GM08714 (cell line): ENCODE results near the gene PLXDC1.

ENCODE experiments used
- H3K4me3 ChIP-seq: fragments of 200-500 bp; sonication (Bioruptor generic); 2 replicates; pipeline ENCODE4 v1.5.1; 2014; ENCODE audit warnings: mild to moderate bottlenecking, low read length, inconsistent platforms
- ZNF274 ChIP-seq: IDR thresholded peaks from 2 replicates; pipeline ENCODE4 v1.6.1; 2012; ENCODE audit warnings: mild to moderate bottlenecking, low read depth, low read length

The PLXDC1 gene

DNA sequence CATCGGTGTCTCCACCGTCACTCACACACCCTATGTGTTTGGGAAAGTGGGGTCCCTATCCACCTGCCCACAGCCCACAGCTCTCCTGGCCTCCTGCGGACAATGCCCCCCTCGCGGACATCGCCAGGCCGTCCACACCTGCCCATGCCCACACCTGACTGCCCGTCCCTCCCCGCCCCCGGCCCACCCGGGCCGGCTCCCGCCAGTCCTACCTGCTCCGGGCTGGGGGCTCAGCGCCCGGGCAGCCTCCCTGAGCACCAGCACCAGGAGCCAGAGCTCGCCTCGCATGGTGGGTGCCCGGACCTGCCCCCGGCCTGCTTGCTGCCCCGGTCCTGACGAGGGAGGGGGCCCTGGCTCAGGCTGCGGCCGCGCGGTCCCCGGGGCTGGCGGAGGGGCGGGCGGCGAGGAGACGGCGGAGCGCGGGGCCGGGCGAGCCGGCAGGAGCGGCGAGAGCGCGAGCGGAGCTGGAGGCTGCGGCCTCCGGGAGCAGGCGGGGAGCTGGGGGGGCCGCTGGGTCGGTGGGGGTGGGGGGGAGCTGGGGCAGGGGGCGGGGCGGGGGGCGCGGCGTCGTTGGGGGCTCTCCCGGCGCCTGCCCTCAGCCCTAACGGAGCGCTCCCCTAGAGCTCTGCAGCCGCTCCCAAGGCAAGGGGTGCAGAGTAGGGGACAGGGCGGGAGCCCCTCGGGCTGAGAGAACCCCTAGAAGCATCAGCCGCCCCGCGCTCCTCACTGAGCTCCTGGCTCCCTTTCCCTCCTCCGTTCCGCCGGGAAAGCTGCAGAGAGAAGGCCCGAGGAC, at the start of gene PLXDC1:
Gene PLXDC1 (minus strand): TSS at position 488 of the 793 bp plus-strand sequence. CDS start 200 bp downstream, at position 288.
- no peak within 1 kb of the TSS; the same call in 1 of the 2 replicates for H3K4me3 ChIP-seq
- TF ChIP-seq ZNF274, result no peak

DNA sequence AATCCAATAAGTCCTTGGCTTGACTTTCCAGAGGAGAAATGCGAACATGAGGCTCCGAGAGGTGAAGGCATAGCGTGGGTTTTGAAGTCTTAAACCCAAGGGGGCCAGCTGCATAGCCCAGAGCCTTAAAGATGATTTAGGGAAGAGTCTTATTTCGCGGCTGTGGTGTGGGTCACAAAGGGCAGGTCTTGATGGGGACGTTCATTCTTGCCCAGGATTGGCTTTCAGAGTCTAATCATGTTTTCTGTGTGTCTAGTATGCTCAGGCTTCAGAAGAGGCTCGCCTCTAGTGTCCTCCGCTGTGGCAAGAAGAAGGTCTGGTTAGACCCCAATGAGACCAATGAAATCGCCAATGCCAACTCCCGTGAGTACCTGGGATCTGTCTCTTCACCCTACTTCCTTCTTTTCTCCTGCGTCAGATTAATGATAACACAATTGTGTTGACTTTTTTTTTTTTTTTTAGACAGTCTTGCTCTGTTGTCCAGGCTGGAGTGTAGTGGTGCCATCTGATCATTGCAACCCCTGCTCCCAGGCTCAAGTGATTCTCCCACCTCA, 49.6 kb upstream of the PLXDC1 start:
- TF ChIP-seq ZNF274, result no peak
- peak overlapping the region; percentile 99 for H3K4me3 ChIP-seq

DNA sequence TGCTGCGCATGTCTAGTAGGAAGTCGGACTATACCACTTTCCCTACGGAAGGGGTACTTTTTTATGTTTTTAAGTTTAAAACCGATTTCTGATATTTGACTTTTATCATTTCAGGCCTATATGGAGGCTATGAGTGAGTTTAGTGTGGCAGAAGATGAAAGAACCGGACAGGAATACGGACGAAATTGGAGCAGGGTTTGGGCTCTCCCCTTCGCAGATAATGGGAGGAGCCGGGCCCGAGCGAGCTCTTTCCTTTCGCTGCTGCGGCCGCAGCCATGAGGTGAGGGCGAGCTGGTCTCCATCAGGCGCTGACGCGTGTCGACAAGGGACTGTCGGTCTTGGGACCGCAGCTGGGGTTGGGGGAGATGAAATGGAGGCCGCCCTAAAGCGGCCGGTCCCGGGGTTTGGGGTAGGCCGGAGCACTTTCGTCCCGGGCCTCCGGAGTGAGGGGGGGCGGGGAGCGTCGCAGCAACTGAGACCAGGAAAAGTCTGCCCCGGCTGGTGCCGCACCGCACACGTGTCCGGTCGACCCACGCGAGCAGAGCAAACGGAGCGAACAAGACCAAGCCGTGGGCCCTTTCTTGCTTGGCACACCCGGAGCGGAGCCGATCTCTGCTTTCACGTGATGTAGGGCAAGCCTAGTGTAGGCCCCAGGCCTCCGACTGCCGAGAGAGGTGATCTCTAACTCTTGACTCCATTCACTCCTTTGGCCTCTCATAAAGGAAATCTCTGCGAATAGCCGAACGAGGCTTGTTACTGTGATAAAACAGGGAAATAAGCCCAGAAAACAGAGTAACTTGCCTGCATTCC, 48.8 kb upstream of the PLXDC1 start, which contains the start of gene RPL19:
Gene RPL19 (plus strand): TSS at position 214 of the 810 bp plus-strand sequence. CDS start 62 bp downstream, at position 276.
- TF ChIP-seq ZNF274, result no peak
- H3K4me3 ChIP-seq, result peak within 1 kb of the TSS; percentile 99

DNA sequence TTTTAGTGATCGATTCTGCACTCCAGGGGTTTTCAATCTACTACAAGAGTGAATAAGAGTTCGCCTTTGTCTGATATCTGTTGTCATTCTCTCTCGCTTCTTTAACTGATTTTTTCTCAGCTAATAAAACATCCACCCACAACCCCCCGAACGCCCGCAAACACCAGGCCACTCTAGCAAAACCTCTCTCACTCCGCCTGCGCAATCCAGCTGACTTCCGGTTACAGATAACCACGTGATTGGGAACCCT, 48.3 kb upstream of the PLXDC1 start:
- H3K4me3 ChIP-seq, result peak overlapping the region; percentile 99
- no peak for TF ChIP-seq ZNF274

DNA sequence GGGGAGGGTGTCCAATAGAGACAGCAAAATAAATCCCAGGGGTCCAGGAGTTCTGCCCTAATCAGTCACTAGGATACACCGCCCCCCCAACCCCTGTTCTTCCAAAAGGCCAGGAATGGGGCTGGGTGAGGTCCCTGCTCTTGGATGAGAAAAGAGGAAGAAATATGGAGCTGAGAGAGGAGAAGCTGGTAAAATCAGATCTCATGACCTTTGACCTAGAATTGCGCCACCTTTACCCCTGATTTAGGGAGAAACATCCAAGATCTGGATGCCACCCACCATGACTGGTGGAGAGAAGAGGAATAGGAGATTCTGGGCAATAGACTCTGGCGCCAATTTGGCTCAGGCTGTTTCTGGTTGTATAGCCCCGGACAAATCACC, 46.7 kb upstream of the PLXDC1 start:
- no peak overlapping the region for H3K4me3 ChIP-seq
- TF ChIP-seq ZNF274, result no peak

DNA sequence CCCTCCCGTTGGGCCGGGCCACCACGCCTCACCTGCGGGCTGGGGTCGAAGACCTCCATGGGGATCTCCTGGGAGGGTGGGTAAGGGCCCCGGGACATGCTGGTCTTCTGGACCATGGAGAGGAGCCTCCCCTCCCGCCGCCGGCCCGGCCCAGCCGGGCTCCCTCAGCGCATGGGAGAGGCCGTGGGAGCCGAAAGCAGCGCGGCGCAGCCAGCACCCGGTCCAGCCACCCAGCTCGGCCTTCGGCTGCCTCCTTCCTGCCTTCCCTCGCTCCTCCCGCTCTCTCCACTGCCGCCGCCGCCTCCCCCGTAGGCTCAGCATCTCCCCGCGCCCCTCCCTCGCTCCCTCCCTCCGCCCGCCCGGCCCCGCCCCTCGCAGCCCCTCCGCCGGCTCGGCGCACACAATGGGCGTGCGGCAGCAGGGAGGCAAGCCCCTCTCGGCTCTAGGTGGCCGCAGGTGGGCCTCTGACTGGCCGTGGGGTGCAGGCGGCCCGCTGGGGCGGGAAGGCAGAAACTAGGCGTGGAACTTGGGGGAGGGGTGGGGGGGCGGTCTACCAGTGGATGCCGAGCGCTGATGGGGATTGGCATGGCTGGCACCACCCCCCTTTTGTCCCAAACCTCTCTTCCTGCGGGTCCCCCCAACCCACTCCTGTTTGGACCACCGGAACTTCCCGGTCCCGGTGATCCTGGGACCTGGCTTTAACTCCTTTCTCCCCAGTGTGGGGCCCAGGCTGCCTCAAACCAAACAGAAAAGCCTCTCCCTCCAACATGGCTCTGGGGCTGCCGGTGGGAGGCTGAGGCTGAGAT, 46.1 kb upstream of the PLXDC1 start, which contains the start of gene CACNB1:
Gene CACNB1 (minus strand): TSS at position 290 of the 806 bp plus-strand sequence. CDS start 174 bp downstream, at position 116.
- peak within 1 kb of the TSS; percentile 65 for H3K4me3 ChIP-seq
- no peak for TF ChIP-seq ZNF274

DNA sequence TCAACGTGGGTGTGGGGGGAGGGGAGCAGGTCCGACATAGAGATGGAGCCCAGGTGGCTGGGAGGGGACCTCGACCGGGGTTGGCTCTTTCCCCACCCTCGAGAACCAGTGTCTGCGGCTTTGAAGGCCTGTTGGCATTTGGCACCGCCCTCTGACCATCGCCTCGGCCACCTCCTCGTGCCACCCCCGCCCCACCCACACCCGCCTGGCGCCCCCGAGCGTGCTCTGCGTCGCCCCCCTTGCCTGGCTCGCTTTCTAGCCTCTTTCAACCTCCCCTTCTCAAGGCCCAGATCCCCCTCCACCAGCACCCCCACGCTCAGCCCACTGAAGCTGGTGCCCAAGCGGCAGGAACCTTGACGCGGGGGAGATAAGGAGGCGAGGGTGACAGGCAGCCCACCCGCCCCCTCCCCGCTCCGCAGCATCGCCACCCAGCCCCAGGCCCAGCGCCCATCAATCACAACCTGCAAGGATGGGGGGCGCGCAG, 45.4 kb upstream of the PLXDC1 start:
- TF ChIP-seq ZNF274, result no peak

DNA sequence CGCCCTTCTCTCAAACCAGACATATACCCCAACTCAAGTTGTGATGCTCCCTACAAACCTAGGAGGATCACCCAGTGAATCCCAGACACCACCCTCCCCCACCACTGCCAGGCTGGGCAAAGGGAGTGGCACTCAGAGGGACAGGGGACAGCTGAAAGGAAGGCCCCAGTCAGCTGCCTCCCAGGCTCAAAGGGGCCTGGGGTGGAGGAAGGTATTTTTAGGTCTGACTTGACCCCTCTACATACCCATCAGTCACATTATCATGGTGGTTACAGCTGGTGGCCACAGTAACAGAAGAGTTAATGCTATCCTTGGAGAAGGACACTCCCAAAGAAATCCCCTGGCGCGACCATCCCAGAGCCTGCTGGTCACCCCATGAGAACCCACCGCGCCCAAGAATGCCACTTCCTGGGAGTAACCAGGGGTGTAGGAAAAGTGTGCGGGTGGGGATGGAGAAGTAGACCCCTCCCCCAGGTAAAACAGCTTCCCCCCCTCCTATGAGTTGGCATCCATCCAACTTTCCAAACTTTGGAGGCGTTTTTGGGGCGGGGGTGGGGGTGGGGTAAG, 44.9 kb upstream of the PLXDC1 start:
- peak overlapping the region; percentile 28; the same call in 1 of the 2 replicates for H3K4me3 ChIP-seq
- TF ChIP-seq ZNF274, result no peak

More for the DNA sequence above, 45.4 kb upstream of the PLXDC1 start:
- H3K4me3 ChIP-seq, result peak overlapping the region; percentile 65

DNA sequence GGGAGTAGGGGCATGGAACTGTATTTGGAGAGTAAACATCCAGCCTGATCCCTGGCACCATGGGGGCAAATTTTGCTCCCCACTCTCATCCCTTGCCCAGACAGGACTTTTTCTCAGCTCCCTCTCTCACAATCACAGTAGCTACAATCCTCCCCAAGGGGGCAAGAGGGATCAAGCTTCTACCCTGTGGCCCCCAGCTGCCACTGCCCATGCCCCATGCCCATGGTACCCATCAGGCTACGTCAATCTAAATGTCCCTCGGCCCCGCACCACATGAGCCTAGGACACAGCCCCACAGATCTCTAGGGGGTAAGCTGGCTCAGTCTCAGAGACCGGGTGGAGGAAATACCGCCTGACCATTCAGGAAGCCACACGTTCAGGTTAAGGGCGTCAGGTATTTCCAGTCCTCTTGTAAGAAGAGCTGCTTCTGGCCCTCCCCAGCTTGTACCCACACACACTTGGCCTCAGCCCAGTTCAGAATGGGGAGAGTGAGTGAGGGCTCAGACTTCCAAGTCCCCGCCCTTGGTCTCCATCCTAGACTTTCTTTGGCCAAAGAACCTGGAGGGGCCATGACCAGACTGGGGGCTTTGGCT, 44.2 kb upstream of the PLXDC1 start:
- no peak overlapping the region; the same call in 1 of the 2 replicates for H3K4me3 ChIP-seq
- no peak for TF ChIP-seq ZNF274

DNA sequence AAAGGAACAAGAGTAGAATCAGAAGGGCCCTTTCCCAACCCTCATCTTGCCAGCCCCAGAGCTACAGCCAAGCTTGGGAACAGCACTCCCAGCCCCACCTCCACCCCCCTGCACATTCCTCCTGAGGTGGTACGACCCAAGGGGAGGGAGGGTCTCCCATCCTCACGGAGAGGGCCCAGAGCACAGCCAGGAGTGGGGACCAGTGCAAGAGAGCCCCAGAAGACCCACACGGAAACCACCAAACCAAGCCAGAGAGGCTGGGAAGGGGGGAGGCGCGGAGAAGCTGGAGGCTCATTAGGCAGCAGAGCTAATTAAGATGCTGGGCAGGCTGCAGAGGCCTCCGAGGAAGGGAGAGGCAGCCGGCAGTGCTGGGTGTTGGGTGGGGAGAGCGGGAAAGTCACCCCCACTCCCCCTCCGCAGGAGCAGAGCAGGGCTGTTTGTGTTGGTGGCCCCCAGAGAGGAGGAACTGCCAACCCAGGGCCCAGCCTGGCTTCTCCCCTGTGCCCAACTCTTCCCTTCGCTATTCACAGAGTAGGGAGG, 43.6 kb upstream of the PLXDC1 start:
- H3K4me3 ChIP-seq, result no peak overlapping the region
- TF ChIP-seq ZNF274, result no peak

DNA sequence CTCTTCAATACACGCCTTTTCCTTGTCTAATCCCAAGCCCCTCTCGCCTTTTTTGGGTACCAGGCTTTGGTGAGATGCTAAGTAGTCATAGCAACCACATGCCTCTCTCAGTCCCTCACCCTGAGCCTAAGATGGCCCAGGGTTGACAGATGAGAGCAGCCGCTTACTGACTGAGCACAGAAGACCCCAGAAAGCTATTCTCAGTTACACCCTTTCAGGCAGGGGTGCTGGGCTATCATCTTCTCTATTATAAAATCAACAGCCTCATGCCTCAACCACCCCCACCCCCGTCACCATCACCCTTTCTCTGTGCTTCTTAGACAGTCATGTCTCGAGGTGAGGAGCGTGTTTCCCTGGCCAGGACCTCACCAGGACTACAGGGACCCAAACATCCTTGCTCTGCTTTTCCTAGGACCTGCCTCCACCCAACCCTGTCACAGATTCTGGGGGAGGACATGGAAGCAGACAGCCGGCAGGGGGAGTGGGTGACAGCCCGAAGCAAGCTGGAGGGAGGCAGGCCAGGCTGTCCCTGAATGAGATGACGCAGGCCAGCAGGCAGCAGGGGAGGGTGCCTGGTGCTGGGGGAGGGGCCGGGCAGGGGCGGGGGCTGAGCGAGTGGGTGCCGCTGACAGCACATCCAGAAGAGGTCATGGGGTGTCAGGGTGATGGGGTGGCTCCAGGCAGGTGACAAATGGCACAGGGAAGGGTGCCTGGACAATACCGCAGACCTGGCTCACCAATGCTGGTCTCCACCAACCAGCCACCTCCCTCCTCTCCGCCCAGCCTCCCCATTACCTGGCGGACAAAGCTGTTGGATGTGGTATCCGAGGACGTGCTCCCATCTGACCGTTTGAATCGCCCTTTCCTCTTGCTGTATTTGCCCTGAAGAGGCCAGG, 42.9 kb upstream of the PLXDC1 start:
- TF ChIP-seq ZNF274, result no peak
- no peak overlapping the region for H3K4me3 ChIP-seq

DNA sequence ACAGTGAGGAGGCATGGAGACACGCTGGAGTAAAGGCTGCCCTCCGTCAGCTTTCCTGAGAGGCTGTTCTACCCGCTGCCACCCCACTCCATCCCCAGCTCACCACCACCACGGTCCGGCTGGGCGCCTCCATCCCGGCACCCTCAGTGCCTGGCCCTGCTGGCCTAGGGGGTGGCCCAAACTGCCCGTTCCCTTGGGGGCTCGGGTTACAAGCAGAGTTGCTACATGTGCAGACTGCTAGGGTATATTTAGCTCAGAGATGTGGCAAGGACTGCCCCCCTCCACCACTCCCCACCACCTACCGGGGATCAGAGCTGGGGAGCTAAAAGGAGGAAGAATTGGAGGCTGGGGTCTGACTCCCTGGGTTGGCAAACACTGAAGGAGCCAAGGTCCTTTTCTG, 41.9 kb upstream of the PLXDC1 start:
- no peak for TF ChIP-seq ZNF274
- H3K4me3 ChIP-seq, result no peak overlapping the region
